Kidney (tissue), 14 donors: ENCODE data around the gene OSBPL10. TPM values are rescaled to one million over a fixed set of nuclear protein-coding genes. Genes with fewer than 3 reads are reported as not detected.
A peak's percentile ranks its signal among the peaks of the same experiment; 100 is the strongest.

ENCODE experiments used
- DNase-seq, 5 donors: peaks; one replicate each; pipeline ENCODE4 v3.0.0-alpha.2; 2013 to 2020
- FAIRE-seq: peaks from 2 replicates; lab custom pipeline; 2012; peaks lifted over from hg19 to GRCh38; lab: Jason Lieb, UNC
- H3K27ac ChIP-seq, 2 donors: one replicate each; pipeline ENCODE4 v1.7.0; 2013; ENCODE audit warnings: low read depth in 2 of 2, low read length in 2 of 2, inconsistent platforms in 1 of 2
- H3K27me3 ChIP-seq: one replicate; pipeline ENCODE4 v1.7.1; 2013; ENCODE audit warnings: low read length, inconsistent platforms; ENCODE audit not compliant: control insufficient read depth, insufficient read depth
- H3K36me3 ChIP-seq, 3 donors: one replicate each; pipeline versions ENCODE4 v1.7.0 to v1.7.1; 2013; ENCODE audit warnings: low read length in 3 of 3, control low read depth in 1 of 3, inconsistent platforms in 1 of 3; ENCODE audit not compliant: insufficient read depth in 3 of 3, control insufficient read depth in 2 of 3
- H3K4me1 ChIP-seq, 3 donors: one replicate each; pipeline versions ENCODE4 v1.7.0 to v1.7.1; 2013; ENCODE audit warnings: low read length in 3 of 3, inconsistent platforms in 1 of 3, low read depth in 1 of 3; ENCODE audit not compliant: control insufficient read depth in 2 of 3, insufficient read depth in 2 of 3
- H3K4me3 ChIP-seq, 3 donors: one replicate each; pipeline versions ENCODE4 v1.7.0 to v1.8.1; 2013; ENCODE audit warnings: low read length in 3 of 3, control low read depth in 1 of 3, inconsistent platforms in 1 of 3
- H3K9ac ChIP-seq, 3 donors: one replicate each; pipeline versions ENCODE4 v1.7.0 to v1.7.1; 2013; ENCODE audit warnings: low read length in 3 of 3, control low read depth in 1 of 3, inconsistent platforms in 1 of 3
- H3K9me3 ChIP-seq, 3 donors: one replicate each; pipeline versions ENCODE4 v1.7.0 to v1.7.1; 2013; ENCODE audit warnings: low read length in 3 of 3, control low read depth in 1 of 3, inconsistent platforms in 1 of 3; ENCODE audit not compliant: control insufficient read depth in 2 of 3, insufficient read depth in 1 of 3
- CTCF ChIP-seq: IDR thresholded peaks from 3 replicates; pipeline ENCODE4 v1.5.1; 2012; ENCODE audit warnings: mild to moderate bottlenecking, moderate library complexity, borderline replicate concordance; ENCODE audit not compliant: insufficient read depth; ENCODE audit errors: extremely low read depth
- intact Hi-C: fragments of 100-400 bp; cut with DNase I; formaldehyde crosslinking; loops from one replicate; pipeline ENCODE4 v1.11.1; 2022
- polyA plus RNA-seq: library from polyadenylated mRNA; stranded (reverse); fragments of 350-450 nt; fragmentation: Illumina TruSeq; extraction: RNeasy Lipid Tissue Mini Kit (QIAGEN cat#74804); gene quantifications from one replicate; pipeline ENCODE4 v1.2.3, GENCODE V29; 2014; ENCODE audit warnings: low read depth, low replicate concordance; ENCODE audit not compliant: insufficient read depth
- total RNA-seq: library from RNA; stranded (reverse); fragmentation: NEBNext Ultra II Directional; extraction: Animal tissue kit (Norgen Biotek cat#: 25700); gene quantifications from one replicate; pipeline ENCODE4 v1.2.1, GENCODE V29; 2021
- donor health status: control.
- donor health status: control.
- donor health status: control.
- donor health status: control.
- donor health status: control.
- donor health status: DM: yes; HTN: yes; CAD: no.
- donor health status: Normal renal cell carcinoma (clear cell type).

OSBPL10 gene
- total and polyA plus RNA-seq, 2 donors from 2014 or later: 11.8 to 89.3 TPM

GRCh38 chr3:31936420-31937060 lies 44.5 kb downstream of the OSBPL10 start:
- H3K27ac ChIP-seq: no peak overlapping the region
- H3K4me3 ChIP-seq: no peak overlapping the region
- TF ChIP-seq CTCF: no peak
- H3K4me1 ChIP-seq: peaks cover 0 to 7% (median 6%) of the 10 kb centered on the region in 3 donors
- H3K36me3 ChIP-seq: no peaks in the 10 kb centered on the region
- no peaks in the 10 kb centered on the region for H3K9me3 ChIP-seq
- no peaks in the 10 kb centered on the region for H3K27me3 ChIP-seq
- DNase-seq (peak in 1 of 5 donors; percentile 60), FAIRE-seq (peak; percentile 6)
- intact Hi-C loops: no loop called here
- H3K9ac ChIP-seq: no peak overlapping the region

- DNase-seq (peak in 3 of 5 donors; percentile 29 to 48 (median 39)), FAIRE-seq (no peak)
- no peaks in the 10 kb centered on the region for H3K36me3 ChIP-seq
- H3K9me3 ChIP-seq: no peaks in the 10 kb centered on the region
- no peak for TF ChIP-seq CTCF
- H3K27ac ChIP-seq: no peak overlapping the region
- intact Hi-C loops: no loop called here
- H3K4me3 ChIP-seq: no peak overlapping the region
- H3K27me3 ChIP-seq: no peaks in the 10 kb centered on the region
- H3K9ac ChIP-seq: no peak overlapping the region
- H3K4me1 ChIP-seq: peaks cover 0 to 3% (median 0%) of the 10 kb centered on the region in 3 donors
Measured at GRCh38 chr3:31934866-31935265, 46.2 kb downstream of the OSBPL10 start.

GRCh38 chr3:31934018-31934417 lies 47.0 kb downstream of the OSBPL10 start:
- FAIRE-seq: no peak
- no peak overlapping the region for H3K27ac ChIP-seq
- no peak overlapping the region for H3K4me3 ChIP-seq
- peaks cover 0 to 3% (median 0%) of the 10 kb centered on the region in 3 donors for H3K4me1 ChIP-seq
- no peak for TF ChIP-seq CTCF
- H3K9me3 ChIP-seq: no peaks in the 10 kb centered on the region
- H3K36me3 ChIP-seq: no peaks in the 10 kb centered on the region
- H3K27me3 ChIP-seq: no peaks in the 10 kb centered on the region
- H3K9ac ChIP-seq: no peak overlapping the region
- intact Hi-C loops: no loop called here
- peak in 3 of 5 donors; percentile 26 to 64 (median 58) for DNase-seq
